GM12874 (cell line): Measurements from ENCODE around the gene MED9.

Source experiments
- TF ChIP-seq, protein P1 (sequence below): IDR thresholded peaks from 2 replicates; pipeline ENCODE4 v1.5.1; 2011; ENCODE audit warnings: low read depth, mild to moderate bottlenecking, control low read depth, low read length, moderate library complexity; ENCODE audit not compliant: insufficient read depth

MED9 gene

DNA sequence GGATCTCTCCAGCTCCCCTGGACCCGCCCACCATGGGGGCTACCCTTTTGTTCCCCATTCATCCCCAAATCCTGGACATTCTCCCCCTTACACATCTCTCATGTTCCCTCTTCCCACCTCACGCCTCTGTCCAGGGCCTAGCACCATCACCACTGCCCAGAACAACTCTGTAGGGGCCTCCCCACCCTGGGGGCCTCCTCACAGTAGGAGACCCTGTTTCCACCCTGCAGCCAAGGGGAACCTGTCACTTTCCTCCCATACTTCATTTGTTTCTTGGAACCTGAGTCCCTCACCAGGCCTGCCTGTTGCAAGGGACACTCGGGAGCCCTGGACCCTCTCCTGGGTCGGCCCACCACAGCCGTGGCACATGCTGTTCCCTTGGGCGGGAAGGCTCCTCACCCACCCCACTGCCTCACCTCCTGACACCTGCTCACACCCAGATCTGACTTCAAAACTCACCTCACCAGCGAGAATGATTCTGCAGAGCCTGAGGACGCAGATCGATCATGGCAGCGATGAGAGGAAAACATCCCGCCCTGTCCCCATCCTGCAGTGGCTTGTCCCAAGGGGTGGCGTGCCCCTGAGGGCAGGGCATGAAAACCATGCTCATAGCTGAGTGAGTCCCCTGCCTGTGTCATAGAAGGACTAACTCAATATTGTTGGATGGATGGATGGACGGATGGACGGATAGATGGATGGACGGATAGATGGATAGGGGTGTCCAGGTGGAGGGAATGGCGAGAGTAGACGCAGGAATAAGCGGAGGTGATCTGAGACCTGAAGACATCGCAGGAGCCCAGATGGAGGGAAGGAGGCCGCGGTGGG, 26.2 kb downstream of the MED9 start:
- TF ChIP-seq, protein P1, sequence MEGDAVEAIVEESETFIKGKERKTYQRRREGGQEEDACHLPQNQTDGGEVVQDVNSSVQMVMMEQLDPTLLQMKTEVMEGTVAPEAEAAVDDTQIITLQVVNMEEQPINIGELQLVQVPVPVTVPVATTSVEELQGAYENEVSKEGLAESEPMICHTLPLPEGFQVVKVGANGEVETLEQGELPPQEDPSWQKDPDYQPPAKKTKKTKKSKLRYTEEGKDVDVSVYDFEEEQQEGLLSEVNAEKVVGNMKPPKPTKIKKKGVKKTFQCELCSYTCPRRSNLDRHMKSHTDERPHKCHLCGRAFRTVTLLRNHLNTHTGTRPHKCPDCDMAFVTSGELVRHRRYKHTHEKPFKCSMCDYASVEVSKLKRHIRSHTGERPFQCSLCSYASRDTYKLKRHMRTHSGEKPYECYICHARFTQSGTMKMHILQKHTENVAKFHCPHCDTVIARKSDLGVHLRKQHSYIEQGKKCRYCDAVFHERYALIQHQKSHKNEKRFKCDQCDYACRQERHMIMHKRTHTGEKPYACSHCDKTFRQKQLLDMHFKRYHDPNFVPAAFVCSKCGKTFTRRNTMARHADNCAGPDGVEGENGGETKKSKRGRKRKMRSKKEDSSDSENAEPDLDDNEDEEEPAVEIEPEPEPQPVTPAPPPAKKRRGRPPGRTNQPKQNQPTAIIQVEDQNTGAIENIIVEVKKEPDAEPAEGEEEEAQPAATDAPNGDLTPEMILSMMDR, result no peak

DNA sequence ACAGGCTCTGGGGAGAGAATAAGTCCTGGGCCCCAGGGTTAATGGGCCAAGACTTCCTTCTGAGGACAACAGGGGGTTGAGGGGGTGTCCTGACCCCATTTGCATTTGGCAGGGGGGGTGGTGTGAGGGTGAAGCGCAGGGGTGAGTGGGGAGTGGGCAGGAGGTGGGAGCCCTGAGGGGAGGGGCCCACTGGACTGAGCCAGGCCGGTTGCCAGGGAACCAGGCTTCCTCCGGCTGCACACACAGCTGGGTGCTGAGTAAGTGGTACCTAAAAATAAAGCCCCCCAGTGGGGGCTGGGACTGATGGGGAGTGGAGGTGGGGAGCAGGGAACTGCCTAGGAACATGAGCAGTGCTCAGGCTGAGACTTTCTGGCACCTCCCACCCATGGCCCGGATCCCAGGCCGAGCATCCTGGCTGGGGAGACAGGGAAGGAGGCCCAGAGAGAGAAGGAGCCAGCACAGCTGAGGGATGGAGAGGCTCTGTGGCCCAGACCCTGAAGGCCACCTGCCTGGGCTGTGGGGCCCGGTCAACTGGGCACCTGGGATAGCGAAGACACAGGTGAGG, 26.8 kb downstream of the MED9 start:
- TF ChIP-seq, protein P1, result no peak

DNA sequence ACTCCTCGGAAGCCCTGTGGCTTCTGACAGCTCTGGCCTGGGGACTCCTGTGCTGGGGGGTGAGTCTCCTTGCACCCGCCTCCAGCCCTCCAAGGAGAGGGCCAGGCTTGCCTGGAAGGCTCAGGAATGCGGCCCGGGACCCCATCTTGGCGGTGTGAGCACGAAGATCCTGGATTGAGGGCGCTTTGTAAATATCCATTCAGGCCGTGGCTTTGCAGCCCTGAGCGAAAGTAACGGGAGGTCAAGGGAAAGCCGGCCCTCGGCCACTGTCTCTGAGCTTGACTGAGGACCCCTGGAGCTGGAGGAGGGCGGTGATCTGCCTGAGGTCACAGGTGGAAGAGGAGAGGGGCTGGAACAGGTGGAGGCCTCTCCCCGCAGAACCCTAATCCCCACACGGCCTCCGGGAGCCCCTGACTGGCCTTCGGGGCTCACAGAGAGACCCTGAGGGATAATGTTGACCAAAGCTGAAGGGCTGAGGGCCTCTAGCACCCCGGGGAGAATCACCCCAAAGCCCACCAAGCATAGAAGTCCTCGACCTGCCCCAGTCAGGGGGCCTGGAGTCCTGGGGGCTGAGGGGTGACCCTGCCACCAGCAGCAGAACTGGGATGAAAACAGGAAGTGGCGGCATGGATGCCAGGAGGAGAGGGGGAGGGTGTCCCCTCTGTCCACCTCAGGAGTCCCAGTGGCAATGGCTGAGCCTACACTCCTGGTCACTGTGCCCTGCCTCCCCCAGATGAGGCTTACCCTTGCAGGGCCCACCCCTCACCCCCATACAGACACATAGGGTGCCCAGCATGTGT, 27.7 kb downstream of the MED9 start:
- TF ChIP-seq, protein P1, result no peak

DNA sequence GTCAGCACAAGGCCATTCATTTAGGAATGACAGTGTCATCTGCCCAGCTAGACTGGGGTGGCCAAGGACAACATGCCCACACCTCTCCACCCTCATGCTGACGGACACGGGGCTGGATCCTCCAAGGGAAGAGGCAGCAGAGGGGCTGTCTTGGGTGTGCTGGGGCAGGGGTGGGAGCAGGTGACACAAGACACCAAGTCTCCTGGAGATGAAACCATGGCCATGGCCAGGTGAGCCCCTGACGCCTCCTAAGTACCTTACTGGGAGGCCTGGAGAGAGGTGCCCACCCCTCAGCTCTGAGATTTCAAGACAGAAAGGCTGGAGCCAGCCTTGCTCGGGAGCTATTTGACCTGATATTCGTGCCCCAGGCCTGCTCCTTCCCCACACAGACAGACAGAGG, 28.4 kb downstream of the MED9 start:
- TF ChIP-seq, protein P1, result no peak

DNA sequence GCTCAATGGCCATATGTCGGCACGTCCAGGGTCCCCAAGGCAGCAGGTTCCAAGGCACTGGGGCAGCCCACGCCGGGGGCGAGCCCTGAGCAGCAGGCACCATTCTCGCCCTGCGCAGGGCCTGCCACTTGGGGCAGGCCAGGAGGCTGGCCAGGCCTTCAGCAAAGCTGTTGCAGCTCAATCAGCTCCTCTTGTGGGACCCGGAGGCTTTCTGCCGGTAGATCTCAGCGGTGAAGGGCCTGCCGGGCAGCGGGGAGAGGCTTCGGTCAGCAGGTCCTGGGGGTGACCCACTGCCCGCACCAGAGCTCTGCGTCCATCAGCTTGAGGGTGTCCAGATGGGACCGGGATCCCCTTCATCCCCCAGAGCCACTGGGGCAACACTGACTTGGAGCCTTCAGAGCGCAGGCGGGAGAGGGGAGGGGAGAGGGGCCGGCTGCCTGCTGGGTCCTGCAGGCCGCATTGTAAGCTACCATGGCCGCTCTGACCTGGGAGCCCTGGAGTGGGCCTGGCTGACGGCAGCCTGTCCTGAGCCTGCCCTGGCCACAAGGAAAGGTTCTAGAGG, 28.9 kb downstream of the MED9 start:
- TF ChIP-seq, protein P1, result no peak

DNA sequence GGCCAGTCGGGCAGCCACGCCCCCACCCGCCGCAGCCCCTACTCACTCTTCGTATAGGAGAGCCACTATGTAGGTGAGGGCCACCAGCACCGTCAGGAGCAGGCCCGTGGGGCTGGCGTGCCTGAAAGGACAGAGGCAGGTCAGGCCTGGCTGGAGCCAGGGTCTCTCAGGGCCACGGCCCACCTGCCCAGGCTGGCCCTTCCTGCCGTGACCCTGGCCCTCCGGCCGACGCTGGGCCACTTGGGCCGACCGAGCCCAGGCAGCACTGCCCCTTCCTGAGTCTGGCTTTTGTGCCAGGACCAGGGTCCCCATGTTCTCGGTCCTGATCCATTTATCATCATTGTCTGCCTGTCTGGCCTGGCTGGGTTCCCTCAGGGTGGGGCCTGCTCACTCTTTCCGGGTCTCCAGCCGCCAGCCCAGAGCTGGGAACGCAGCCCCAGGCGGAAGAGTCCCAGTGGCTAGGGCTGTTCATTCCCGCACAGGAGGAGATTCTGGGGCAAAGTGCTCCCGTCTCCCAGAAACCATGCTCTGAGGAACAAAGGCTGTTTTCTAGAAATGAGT, 29.5 kb downstream of the MED9 start:
- TF ChIP-seq, protein P1, result no peak

DNA sequence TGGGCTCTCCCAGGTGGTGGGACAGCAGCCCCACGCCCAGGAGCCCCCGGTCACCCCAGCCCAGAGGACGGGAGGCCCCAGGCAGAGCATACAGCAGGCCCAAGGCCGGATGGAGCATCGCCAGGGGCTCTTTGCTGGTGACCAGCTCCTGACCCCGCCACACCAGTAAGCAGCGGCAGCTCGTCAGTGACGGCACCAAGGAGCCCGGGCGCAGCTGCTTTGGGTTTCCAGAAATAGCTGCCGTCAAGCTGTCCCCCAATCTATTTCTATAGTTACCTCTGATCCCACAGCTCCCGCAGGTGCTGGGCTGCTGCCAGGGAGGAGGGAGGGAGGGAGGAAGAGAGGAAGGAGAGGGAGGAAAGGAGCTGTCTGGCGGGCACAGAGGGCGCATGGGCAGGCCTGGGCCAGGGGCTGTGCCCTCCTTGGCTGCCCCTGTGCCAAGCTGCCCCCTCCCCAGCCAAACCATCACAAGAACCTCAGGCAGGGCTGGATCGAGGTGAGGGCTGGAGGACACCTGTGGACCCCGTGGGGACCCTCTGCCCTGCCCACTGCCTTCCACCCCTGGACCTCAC, 30.2 kb downstream of the MED9 start:
- TF ChIP-seq, protein P1, result no peak
